Sigmoid colon (tissue), 7 donors: ENCODE results near the gene ATRX. TPM values are rescaled to one million over a fixed set of nuclear protein-coding genes. Genes with fewer than 3 reads are reported as not detected.
"Not testable (repeated sequence)": the region's sequence is repeated elsewhere in the genome, so short reads cannot be mapped to it uniquely, and the experiment has no call there.

Experiments
- DNase-seq: peaks from one replicate; pipeline ENCODE4 v3.0.0-alpha.2; 2019
- H3K27ac ChIP-seq, 4 donors: fragments of 200-600 bp; sonication (generic); one replicate each; pipeline ENCODE4 v1.5.1; 2016 to 2019; ENCODE audit warnings: mild to moderate bottlenecking in 1 of 4
- H3K27me3 ChIP-seq, 3 donors: fragments of 200-600 bp; sonication (generic); one replicate each; pipeline ENCODE4 v1.5.1; 2019; ENCODE audit warnings: mild to moderate bottlenecking in 1 of 3
- H3K36me3 ChIP-seq, 4 donors: fragments of 200-600 bp; sonication (generic); one replicate each; pipeline ENCODE4 v1.5.1; 2016 to 2019
- H3K4me1 ChIP-seq, 4 donors: fragments of 200-600 bp; sonication (generic); one replicate each; pipeline ENCODE4 v1.5.1; 2017 to 2019
- H3K4me3 ChIP-seq, 4 donors: fragments of 200-600 bp; sonication (generic); one replicate each; pipeline ENCODE4 v1.5.1; 2017 to 2019; ENCODE audit warnings: mild to moderate bottlenecking in 2 of 4, moderate library complexity in 1 of 4
- H3K9me3 ChIP-seq, 4 donors: fragments of 200-600 bp in 3 of 4; sonication (generic) in 3 of 4; one replicate each; pipeline versions ENCODE4 v1.5.1 to v1.6.1; 2013 to 2019
- EP300 ChIP-seq, 4 donors: sonication (generic); formaldehyde crosslinking; IDR thresholded peaks; one replicate each; pipeline ENCODE4 v1.6.1; 2017; ENCODE audit warnings: antibody characterized with exemption in 4 of 4
- POLR2A ChIP-seq, 2 donors: fragments of 450-650 bp; IDR thresholded peaks; one replicate each; pipeline ENCODE4 v1.6.1; 2016; ENCODE audit warnings: antibody characterized with exemption in 2 of 2, mild to moderate bottlenecking in 2 of 2, moderate library complexity in 2 of 2
- POLR2AphosphoS5 ChIP-seq, 4 donors: sonication (generic); formaldehyde crosslinking; IDR thresholded peaks; one replicate each; pipeline ENCODE4 v1.6.1; 2017; ENCODE audit warnings: antibody characterized with exemption in 4 of 4
- WGBS, 2 donors: extraction: QIAGEN DNeasy Blood & Tissue Kit; methylation state at CpG; one replicate each; pipeline ENCODE4 v1.1.7; 2013; 5-methylcytosine and 5-hydroxymethylcytosine counted together
- intact Hi-C: fragments of 100-400 bp; cut with DNase I; formaldehyde crosslinking; loops from one replicate; pipeline ENCODE4 v1.15.1; 2023
- polyA plus RNA-seq, 3 donors: library from polyadenylated mRNA; stranded (reverse); fragments of 200-250 nt; gene quantifications; one replicate each; pipeline ENCODE4 v1.2.3, GENCODE V29; 2013
- total RNA-seq, 4 donors: library from RNA; depleted of rRNA; stranded (reverse); fragments of >200 nt; gene quantifications; one replicate each; pipeline ENCODE4 v1.1.0, GENCODE V29; 2016
- TF ChIP-seq, protein P1 (sequence below), 4 experiments: fragments of 450-650 bp in 3 of 4; fragments of 200-600 bp in 1 of 4; IDR thresholded peaks; one replicate each; pipeline ENCODE4 v1.5.1; 2016 to 2019; ENCODE audit warnings: antibody characterized with exemption in 4 of 4, mild to moderate bottlenecking in 3 of 4, moderate library complexity in 2 of 4
- donor health status: healthy with polysubstance abuse.
- donor health status: Bipolar disorder and iron deficiency.
- donor health status: healthy.

ATRX gene
- total and polyA plus RNA-seq, 7 donors: 4.6 to 142 (median 102) TPM

DNA sequence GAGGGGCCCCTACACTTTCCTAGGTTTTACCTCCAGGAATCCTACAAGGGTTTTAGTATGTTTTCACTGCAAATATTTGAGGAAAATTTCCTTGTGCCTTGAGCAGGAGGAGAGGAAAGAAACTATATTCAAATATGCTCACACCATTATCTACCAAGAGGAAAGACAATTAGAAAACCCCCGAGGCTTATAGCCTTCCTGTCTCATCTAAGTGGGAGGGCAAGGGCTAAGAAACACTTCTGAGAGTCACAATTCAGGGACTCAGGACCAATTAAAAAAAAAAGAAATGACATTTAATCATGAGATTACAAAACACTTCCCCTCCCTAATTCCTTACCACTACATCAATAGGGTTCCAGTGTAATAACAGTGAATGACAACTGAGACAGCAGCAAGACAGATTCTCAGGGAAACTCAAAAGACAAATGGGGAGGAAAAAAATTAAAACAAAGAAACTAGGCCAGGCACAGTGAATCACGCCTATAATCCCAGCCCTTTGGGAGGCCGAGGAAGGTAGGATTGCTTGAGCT is 45.6 kb downstream of the ATRX start:
- no peak for DNase-seq
- H3K4me1 ChIP-seq: peaks cover 0 to 18% (median 8%) of the 10 kb centered on the region in 4 donors
- no peaks in the 10 kb centered on the region for H3K36me3 ChIP-seq
- no peak overlapping the region for H3K4me3 ChIP-seq
- intact Hi-C loops: no loop called here
- H3K9me3 ChIP-seq: no peaks in the 10 kb centered on the region
- H3K27me3 ChIP-seq: no peaks in the 10 kb centered on the region
- WGBS, 2 donors: 45 to 52% methylated on average over 3 of the region's 3 CpGs
- peak overlapping the region in 1 of 4 donors; percentile 22 for H3K27ac ChIP-seq
- no peak for TF ChIP-seq POLR2AphosphoS5 (IDR thresholded peaks at IDR 0.05)
- no peak for TF ChIP-seq POLR2A (IDR thresholded peaks at IDR 0.05)
- TF ChIP-seq EP300 (IDR thresholded peaks at IDR 0.05): no peak
- TF ChIP-seq, protein P1, sequence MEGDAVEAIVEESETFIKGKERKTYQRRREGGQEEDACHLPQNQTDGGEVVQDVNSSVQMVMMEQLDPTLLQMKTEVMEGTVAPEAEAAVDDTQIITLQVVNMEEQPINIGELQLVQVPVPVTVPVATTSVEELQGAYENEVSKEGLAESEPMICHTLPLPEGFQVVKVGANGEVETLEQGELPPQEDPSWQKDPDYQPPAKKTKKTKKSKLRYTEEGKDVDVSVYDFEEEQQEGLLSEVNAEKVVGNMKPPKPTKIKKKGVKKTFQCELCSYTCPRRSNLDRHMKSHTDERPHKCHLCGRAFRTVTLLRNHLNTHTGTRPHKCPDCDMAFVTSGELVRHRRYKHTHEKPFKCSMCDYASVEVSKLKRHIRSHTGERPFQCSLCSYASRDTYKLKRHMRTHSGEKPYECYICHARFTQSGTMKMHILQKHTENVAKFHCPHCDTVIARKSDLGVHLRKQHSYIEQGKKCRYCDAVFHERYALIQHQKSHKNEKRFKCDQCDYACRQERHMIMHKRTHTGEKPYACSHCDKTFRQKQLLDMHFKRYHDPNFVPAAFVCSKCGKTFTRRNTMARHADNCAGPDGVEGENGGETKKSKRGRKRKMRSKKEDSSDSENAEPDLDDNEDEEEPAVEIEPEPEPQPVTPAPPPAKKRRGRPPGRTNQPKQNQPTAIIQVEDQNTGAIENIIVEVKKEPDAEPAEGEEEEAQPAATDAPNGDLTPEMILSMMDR (IDR thresholded peaks at IDR 0.05): no peak

DNA sequence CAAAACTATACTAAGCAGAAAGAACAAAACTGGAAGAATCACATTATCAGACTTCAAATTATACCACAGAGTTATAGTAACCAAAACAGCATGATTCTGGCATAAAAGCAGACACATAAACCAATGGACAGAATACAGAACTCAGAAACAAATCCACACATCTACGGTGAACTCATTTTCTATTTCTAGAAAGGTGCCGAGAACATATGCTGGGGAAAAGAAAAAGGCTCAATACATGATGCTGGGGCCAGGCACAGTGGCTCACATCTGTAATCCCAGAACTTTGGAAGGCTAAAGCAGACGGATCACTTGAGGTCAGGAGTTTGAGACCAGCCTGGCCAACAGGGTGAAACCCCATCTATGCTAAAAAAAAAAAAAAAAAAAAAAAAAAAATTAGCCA is 52.7 kb downstream of the ATRX start:
- no peaks in the 10 kb centered on the region for H3K36me3 ChIP-seq
- TF ChIP-seq POLR2A (IDR thresholded peaks at IDR 0.05): no peak
- no peak overlapping the region for H3K27ac ChIP-seq
- 93% methylated on average over 3 of the region's 3 CpGs for WGBS, 2 donors
- no peaks in the 10 kb centered on the region for H3K4me1 ChIP-seq
- intact Hi-C loops: no loop called here
- DNase-seq: no peak
- no peak overlapping the region for H3K4me3 ChIP-seq
- H3K9me3 ChIP-seq: no peaks in the 10 kb centered on the region
- H3K27me3 ChIP-seq: no peaks in the 10 kb centered on the region

DNA sequence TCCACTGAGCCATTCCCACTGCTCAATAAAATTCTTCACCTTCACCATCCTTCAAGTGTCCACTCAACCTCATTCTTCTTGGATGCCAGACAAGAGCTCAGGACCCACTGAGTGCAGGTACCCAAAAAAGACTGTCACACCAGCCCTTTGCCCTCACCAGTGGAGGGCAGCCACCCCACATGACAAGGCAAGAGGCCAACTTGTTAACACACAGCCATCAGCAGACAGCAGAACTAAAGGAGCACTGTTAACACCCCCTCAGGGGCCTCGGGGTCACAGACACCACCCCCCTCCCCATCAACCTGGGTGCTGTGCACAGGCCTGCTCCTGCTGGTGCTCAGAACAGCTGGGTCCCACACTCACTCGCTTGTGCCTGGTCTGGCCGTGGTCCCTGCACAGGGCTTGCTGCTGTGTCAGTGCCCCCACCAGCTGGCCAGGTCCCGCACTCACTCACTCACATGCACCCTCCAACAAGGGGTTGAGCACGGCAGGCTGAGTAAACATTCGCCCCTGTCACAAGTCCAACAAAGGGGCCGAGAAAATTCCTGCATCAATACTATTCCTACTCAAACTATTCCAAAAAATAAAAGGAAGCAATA is 54.1 kb downstream of the ATRX start:
- no peaks in the 10 kb centered on the region for H3K4me1 ChIP-seq
- H3K4me3 ChIP-seq: no peak overlapping the region
- intact Hi-C loops: no loop called here
- H3K27me3 ChIP-seq: no peaks in the 10 kb centered on the region
- WGBS, 2 donors: 91 to 94% methylated on average over 7 of the region's 7 CpGs
- no peaks in the 10 kb centered on the region for H3K36me3 ChIP-seq
- no peak for DNase-seq
- no peak overlapping the region for H3K27ac ChIP-seq
- no peak for TF ChIP-seq EP300 (IDR thresholded peaks at IDR 0.05)
- TF ChIP-seq, protein P1 (IDR thresholded peaks at IDR 0.05): no peak
- no peak for TF ChIP-seq POLR2AphosphoS5 (IDR thresholded peaks at IDR 0.05)
- H3K9me3 ChIP-seq: no peaks in the 10 kb centered on the region

DNA sequence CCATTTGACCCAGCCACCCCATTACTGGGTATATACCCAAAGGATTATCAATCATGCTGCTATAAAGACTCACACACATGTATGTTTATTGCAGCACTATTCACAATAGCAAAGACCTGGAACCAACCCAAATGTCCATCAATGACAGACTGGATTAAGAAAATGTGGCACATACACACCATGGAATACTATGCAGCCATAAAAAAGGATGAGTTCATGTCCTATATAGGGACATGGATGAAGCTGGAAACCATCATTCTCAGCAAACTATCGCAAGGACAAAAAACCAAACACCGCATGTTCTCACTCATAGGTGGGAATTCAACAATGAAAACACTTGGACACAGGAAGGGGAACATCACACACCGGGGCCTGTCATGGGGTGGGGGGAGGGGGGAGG is 59.9 kb downstream of the ATRX start:
- intact Hi-C loops, H3K9me3 ChIP-seq, H3K36me3 ChIP-seq, H3K27ac ChIP-seq, H3K27me3 ChIP-seq, H3K4me1 ChIP-seq, DNase-seq, H3K4me3 ChIP-seq: not testable (repeated sequence)
- WGBS, 2 donors: 87 to 94% methylated on average over 3 of the region's 3 CpGs

DNA sequence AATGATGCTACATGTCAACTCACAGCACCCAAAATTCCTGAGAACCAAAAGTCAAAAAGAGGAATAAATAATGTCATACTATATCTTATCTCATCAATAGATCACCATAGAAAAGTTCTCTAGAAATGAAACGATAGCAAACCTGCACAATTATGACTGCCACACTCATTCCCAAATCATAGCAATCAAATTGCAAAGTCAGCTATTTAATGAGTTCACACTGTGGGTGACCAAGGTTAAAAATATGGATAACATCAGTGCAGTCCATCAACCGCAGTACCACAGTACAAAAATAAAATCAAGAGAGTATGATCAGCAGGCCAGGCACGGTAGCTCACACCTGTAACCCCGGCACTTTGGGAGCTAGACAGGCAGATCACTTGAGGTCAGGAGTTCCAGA is 62.3 kb downstream of the ATRX start:
- Histone ChIP-seq H3K9me3 (no peaks in the 10 kb centered on the region), H3K36me3 (no peaks in the 10 kb centered on the region), H3K4me1 (no peaks in the 10 kb centered on the region), H3K27ac (no peak overlapping the region), H3K4me3 (no peak overlapping the region), H3K27me3 (no peaks in the 10 kb centered on the region)
- intact Hi-C loops: no loop called here
- DNase-seq: no peak
- TF ChIP-seq, protein P1 (IDR thresholded peaks at IDR 0.05): no peak
- WGBS, 2 donors: 86 to 89% methylated on average over 4 of the region's 4 CpGs

DNA sequence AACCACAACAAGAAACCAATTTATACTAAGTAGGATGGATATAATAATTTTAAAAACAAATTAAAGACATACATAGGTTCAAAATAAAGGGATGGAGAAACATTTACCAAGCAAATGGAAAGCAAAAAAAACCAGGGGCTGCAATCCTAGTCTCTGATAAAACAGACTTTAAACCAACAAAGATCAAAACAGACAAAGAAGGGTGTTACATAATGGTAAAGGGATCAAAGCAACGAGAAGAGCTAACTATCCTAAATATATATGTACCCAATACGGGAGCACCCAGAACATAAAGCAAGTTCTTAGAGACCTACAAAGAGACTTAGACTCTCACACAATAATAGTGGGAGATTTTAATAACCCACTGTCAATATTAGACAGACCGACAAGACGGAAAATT is 66.6 kb downstream of the ATRX start:
- H3K9me3 ChIP-seq: no peaks in the 10 kb centered on the region
- intact Hi-C loops: no loop called here
- no peak overlapping the region for H3K27ac ChIP-seq
- no peak for DNase-seq
- H3K4me3 ChIP-seq: no peak overlapping the region
- WGBS, 2 donors: 83 to 88% methylated on average over 4 of the region's 4 CpGs
- H3K4me1 ChIP-seq: no peaks in the 10 kb centered on the region
- TF ChIP-seq EP300 (IDR thresholded peaks at IDR 0.05): no peak
- peaks cover 0 to 9% (median 0%) of the 10 kb centered on the region in 4 donors for H3K36me3 ChIP-seq
- no peaks in the 10 kb centered on the region for H3K27me3 ChIP-seq
